ENCODE data around the gene ONECUT3.

Gene ONECUT3

DNA sequence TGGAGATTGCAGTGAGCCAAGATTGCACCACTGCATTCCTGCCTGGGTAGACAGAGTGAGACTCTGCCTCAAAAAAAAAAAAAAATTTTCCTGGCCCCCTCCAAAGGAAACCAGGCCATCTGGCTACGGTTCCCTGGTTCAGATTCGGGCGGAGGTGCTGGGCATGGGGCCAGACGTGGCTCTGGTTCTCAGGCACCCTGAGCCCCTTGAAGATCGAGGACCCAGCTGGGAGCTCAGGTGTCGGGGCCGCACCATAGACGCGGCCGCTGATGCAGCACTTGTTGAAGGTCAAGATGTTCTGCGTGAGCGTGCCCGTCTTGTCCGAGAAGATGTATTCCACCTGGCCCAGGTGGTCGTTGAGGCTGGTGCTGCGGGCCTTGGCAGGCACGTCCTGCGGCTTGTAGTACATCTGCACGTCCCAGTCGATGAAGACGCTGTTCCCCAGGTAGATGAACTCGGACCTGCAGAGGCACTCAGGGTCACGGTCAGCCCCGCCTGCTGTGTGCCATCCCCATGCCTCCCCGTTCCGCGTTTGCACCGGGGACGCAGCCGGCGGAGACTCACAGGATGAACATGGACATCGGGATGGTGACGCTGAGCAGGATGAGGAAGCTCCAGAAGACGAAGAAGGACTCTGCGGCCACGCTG lies 46.5 kb downstream of the ONECUT3 start:
- no peak for DNase-seq

DNA sequence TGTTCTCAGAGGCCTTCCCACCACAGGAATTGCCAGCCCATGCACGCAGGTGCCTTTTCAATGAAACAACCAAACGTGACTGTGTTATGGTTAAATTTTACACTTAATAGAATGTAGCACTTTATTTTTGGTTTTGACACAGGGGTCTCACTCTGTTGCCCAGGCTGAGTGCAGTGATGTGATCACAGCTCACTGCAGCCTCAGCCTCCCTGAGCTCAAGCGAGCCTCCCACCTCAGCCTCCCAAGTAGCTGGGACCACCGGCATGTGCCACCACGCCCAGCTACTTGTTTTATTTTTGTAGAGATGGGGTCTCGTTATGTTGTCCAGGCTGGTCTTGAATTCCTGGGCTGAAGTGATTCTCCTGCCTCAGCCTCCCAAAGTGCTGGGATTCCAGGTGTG lies 51.6 kb downstream of the ONECUT3 start:
- DNase-seq, result no peak

DNA sequence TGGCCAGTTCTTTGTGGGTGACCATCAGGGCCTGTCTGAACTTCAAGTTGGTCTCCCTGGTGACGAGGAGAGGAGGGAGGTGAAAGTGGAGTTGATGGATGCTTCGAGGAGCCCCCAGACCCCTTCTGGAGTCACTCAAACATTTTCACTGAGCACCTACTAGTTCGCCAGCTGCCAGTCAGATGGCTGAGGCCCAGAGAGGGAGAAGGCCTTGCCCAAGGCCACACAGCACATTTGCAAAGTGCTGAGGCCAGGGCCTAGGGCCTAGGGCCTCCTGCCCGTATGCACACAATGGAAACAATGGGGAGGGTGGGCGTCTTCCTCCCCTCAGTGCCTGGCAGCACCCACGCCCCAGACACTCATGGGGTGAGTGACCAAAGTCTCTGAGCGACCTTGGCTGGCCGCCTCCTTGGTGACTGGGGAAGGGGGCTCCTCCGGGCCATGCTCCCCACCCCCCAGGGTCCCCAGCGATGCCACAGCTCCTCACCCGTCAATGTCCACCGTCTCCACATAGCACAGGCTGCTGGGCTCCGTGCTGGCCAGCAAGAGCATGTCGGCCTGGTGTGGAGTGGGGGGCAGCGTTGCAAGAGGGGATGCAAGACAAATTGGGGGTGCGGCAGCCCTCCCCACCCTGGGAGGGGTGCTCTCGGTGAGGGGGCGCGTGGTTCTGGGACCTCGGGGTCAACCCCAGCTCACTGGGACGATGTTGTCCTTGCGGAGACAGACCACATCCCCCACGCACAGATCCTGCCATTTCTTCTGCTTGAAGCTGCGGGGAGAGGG lies 52.3 kb downstream of the ONECUT3 start:
- no peak for DNase-seq

DNA sequence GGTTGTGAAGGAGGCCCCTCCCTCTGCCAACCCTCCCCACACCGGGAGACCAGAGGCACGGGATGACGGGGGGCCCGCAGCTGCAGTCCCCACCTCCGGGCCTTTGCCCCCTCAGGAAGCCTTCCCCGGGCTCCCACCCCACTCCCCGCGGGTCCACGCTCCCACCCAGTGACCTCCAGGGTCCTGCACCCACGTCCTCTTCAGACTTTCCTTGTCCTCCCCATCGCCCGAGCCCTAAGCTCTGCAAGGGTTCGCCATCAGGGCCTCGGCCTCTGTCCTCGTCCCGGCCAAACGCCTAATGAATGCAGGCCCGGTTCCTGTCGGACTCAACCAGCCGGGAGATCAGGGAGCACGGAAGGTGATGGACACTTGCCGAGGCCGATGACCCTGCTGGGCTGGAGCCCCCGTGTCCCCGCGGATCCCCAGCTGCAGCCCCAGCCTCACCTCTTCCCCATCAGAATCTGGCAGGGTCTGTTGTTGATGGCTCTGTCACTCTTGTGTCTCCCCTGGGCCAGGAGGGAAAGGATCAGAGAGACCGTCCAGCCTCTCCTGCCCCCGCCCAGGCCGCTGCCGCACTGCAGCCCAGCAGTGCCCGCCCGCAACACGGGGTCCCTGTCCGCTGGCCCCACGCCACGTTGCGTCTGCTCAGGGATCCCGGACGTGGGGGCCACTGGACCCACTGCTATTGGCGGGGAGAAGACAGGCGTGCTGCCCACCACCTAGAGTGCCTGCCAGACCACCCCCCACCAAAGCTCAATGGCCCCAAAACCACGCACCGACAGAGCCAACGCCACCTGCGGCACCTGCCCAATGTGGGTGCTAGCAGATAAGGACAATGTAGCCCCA lies 53.1 kb downstream of the ONECUT3 start:
- DNase-seq, result no peak

DNA sequence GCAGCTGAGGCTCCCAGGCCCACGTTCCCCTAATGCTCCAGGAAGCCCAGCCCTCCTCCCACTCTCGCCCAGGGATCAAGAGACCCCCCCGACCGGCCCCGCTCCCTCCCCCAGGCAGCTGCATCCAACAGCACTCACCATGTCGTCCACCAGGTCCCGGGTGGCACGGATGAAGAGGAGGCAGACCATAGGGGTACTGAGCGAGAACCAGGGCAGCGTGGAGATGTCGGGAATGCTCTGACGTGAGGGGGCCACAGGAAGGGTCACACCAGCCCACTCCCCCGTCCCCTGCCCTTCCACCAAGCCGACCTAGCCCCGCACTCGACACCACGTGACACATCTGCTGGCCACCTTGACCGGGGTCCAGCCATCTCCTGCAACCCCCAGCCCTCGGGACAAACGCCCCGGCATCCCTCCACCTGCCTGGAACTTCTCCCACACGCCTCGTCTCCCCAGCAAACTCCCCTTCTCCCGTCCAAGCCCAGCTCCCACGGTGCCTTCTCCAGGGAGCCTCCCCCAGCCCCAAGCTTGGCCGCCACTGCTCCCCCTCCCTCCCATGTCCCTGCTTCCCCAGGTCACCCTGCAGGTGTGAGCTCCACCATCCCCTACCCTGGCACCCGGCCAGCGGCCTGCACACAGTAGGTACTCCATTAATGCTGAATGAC lies 53.9 kb downstream of the ONECUT3 start:
- no peak for DNase-seq

DNA sequence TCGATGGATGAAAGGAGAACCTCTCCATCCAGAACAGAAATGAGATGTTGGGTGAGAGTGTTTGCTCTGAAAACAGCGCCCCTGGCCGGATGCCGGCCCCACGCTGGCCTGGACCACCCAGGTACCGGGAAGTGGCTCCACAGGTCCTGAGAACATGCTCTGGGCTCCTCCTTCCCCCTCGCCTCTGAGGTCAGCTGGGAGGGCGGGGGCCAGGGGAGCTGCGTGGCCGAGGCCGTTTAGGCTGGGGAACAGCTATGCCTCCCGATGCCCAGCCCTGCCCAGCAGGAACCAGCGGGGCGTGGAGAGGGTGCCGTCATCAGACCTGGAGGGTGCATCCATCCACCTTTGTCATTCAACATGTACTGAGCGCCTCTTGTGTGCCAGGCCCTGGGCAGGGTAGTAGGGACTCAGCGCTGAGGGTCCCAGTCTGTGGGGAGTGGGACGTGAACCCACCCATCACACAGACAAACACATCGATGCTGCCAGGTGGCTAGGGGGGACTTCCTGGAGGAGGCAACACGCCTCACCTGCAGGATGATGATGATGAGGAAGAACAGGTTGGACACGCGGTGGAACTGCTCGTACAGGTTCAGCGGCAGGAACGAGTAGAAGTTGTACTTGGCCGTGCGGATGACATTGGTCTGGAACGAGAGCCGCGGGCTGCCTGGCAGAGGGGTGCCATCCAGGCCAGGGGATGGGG lies 54.5 kb downstream of the ONECUT3 start:
- no peak for DNase-seq

DNA sequence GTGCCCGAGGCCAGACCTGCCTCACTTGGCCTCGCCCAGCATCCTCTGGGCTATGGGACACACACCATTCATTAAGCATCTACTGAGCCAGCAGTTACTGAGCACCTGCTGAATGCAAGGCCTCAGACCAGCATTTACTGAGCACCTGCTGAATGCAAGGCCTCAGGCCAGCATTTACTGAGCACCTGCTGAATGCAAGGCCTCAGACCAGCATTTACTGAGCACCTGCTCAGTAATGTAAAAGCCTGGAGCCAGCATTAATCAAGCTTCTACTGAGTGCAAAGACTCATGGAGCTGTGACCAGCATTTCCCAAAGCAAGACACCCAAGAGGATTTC lies 55.1 kb downstream of the ONECUT3 start:
- DNase-seq, result no peak

DNA sequence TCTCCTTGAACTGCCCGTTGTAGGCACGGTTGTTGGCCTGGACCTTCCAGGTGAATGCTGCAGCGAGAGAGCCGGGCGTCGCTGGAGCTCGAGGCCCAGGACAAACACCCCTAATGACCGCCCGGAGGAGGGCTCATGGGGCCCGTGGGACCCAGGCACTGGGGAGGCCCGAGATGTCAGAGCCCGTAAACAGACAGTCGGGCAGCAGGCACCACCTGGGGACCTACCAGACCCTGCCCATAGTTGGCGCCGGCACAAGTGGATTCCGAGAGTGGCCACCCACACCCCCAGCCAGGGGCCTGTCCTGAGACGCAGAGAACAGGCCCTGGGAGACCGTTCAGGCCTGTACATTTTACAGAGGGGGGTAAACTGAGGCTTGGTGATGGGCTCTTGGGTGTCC lies 56.4 kb downstream of the ONECUT3 start:
- no peak for DNase-seq

DNA sequence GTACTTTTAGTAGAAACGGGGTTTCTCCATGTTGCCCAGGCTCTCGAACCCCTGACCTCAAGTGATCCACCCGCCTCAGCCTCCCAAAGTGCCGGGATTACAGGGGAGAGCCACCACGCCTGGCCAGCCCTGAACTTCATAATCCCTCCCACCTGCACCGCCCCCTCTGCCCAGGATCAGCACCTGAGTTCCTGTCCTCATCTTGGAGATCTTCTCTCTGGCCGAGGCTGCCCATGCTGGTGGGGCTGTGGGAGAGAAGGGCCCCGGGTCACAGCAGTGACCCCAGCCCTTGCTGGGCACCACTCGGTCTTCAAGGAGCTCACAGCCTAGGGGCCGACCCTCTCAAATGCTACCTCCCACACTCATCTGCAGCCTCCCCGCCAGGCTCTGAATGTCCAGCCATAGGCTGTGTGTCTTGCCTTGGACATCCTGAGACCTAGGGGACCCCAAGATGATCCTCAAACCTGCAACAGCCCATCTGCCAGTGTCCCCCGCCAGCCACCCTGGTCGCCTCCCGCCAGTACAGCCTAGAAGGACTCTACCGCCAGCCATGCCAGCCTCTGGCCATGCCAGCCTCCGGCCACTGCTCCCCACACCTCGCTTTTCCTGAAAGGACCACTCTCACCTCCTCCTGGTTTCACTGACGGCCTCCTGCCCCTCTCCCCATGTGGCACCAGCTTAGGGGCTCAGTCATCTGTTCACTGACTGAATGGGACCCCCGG lies 57.3 kb downstream of the ONECUT3 start:
- DNase-seq, result no peak

DNA sequence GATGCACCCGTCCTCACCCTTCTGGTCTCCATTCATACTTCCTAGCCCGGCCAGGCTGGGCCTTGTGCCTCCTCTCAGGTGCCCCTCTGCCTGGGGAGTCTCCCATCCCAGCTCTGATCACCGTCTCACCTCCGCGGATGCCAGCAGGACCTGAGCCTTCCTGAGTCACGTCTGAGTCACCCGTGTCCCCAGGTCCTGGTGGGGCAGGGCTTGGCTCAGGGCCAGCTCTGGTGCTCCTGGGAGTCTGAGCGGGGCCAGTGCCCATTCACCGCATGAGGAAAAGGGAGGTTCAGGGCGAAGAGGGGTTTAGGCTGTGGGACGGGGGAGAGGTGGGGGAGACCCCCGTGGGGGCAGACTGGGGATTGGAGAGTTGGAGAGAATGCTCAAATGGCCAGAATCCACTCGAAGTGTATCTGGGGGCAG lies 58.2 kb downstream of the ONECUT3 start:
- DNase-seq, result peak; percentile 57

DNA sequence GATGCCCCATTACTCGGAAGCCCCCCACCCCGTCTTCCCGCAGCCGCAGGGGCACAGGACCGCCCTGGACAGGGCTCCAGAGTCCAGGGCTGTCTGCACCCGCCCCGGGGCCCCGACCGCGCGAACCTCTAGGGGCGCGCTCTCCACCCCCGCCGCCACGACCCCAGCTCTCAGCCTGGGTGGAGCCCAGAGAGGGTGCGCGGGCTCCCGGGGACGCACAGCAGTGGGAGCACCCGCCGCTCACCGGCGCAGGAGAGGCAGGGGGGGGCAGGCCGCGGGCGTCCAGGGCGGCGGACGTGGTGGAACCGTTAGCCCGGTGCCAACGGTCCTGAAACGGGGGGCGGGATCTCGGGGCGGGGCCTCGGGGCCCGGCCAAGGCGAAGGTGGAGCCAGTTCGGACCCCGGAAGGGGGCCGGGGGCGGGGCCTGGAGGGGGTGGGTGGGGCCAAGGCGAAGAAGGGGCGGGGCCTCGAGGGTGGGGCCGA lies 58.7 kb downstream of the ONECUT3 start, which contains the start of gene ATP8B3:
ATP8B3 (minus strand) TSS at position 335 of the 484 bp plus-strand sequence. CDS start 540 bp downstream, outside the sequence.
- DNase-seq, result no peak

DNA sequence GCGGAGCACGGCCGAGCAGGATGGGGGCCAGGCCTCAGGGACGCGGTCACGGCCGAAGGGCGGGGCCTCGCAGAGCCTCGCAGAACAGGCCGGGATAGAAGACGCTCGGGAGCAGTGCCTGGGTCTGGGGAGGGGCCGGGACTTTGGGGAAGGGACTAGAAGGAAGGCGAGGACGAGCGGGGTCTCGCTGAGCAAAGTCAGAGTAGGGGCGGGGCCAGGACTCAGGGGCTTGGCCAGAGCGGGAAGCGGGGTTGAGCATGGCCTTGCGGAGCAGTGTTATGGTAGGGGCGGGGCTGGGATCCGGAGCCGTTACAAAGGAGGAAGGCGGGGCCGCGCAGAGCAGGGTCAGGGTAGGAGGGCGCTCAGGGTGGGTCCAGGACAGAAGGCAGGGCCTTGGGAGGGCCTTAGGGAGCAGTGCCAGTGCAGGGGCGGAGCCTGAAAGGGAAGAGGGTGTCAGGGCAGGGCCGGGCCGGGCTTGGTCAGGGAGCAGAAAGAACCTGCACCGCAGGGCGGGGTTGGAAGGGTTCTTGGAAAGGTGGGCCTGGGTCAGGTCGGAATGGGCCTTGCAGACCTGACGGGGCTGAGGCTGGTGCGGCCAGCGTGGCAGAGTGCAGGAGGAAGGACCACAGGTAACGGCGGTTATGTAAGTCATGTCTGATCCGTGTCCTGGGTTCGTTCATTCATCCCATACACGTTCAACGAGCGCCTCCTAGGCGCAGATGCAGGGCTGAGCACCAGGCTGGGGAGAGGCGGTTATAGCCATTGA lies 59.3 kb downstream of the ONECUT3 start:
- peak; percentile 96 for DNase-seq

DNA sequence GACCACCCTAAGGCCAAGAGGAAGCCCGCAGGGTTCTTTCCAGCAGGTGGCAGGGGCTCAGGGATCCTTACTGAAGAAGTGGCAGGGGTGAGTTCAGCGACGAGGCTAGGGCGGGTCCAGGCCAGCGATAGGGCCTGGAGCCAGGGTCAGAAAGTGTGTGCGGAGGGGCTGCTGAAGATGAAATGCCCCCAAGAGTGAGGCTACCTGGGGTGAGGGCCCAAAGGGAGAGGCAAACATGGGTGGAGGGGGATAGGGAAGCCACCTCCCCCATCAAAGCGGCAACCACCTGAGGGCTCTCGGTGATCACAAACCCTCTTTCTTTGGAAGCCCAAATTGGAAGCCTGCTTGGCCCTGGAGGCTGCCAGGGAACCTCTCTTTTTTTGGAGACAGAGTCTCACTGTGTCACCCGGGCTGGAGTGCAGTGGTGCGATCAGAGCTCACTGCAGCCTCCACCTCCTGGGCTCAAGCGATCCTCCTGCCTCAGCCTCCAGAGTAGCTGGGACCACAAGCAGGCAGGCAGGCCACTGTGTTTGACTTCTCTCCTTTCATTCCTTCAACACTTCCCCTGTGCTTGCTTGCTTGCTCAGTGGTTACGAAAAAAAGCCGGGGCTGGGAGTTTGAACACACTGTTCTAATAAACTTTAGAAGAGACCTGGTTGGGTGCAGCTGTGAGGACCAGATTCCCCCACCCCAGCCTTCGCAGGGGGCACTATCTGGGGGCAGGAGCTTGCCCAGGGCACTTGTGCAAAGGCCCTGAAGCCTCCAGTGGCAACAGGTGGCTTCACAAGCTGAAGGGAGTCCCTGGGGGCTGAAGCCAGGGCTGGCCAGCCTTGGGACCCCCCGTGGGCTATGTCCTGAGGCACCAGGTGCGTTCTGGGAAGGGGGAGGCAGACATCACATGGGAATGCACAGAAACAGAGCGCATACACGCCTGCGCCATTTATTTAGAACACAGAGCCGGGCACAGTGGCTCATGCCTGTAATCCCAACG lies 60.2 kb downstream of the ONECUT3 start:
- DNase-seq, result no peak

DNA sequence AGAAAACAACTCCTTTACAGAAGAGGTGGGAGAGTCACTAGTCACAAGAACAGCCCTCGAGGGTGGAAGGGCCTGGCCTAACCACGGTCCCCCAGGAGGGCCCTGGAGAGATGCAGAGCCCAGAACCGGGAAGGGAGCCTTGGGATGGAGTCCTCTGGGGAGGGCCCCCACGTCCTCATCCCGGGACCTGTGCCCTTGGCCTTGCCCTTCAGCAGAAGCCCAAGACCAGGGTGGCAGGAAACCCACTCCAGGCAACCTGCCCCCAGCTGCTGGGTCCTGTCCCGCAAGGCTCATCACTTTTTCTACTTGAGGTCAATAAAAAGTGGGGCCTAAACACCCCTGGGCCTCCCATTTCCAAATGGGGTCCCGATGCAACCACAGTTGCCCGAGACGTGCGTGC lies 61.1 kb downstream of the ONECUT3 start:
- DNase-seq, result no peak

DNA sequence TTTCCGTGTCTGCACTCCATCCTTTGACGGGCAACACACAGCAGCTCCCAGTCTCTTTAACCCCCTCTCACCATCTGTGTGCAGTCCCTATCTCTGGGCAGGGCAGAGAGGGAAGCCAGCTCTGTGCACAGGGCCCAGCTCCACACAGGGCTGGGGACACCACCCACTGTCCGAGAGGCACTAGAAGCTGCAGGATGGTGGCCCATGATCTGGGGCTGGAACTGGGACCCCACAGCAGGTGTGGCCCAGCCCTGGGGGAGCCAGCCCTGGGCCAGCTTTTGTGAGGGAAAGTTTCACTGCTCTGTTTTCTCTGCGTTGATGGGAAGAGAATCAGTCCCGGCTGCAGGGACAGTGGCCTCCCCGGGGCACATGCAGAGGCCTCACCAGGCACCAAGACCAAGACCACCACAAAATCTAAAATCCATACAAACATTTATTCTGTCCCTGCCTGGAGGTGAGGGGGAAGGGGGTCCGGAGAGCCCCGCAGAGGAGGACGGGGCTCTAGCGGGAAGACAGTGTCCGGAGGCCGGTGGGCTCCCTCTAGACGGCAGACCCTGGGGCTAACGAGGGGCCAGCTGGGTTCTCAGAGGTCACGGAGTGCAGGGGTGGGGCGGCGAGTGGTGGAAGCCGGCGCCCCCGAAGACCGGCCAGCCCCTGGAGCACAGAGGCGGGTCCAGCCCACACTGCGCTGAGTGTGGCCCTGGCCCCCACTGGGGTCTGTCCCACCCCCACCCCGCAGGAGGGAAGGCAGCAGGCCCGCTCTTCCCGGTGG lies 61.7 kb downstream of the ONECUT3 start:
- DNase-seq, result no peak

DNA sequence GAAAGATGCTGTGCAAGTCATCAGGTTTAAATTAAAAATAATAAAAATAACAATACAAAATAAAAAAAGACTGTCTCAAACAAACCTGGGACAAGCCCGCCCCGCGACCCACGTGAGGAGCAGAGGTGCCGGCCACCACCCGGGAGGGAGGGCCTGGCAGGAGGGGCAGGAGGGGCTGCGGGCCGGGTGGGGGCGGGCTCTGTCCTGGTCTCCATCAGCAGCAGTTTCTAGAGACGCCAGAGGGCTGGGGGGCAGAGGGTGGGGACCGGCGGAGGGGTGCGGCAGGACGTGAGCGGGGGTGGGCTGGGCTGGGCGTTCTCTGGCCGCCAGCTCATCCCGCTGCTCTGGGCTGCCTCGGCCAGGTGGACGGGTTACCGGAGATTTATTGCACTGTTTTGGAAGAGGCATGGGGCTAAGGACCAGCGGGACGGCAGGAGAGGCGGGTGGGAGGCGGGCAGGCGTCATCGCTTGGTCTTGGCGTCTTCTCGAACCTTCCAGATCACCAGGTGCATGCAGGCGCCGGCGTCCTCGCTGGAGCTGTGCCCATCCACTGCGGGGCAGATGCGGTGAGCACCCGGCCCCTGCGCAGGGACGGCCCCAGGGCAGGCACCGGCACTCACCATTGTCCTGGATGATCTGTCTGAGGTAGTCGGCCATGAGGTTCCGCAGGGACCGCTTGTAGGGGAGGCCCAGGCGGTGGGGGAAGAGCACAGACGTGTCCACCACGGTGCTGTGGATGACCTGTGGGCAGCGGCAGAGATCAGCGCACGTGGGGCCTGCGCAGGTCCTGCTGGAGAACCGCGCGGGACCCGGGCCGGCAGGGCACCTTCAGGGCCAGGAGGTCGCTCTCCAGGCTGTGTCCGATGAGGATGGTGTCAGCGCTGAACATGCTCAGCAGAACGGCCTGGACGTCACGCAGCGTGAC lies 62.6 kb downstream of the ONECUT3 start:
- no peak for DNase-seq

DNA sequence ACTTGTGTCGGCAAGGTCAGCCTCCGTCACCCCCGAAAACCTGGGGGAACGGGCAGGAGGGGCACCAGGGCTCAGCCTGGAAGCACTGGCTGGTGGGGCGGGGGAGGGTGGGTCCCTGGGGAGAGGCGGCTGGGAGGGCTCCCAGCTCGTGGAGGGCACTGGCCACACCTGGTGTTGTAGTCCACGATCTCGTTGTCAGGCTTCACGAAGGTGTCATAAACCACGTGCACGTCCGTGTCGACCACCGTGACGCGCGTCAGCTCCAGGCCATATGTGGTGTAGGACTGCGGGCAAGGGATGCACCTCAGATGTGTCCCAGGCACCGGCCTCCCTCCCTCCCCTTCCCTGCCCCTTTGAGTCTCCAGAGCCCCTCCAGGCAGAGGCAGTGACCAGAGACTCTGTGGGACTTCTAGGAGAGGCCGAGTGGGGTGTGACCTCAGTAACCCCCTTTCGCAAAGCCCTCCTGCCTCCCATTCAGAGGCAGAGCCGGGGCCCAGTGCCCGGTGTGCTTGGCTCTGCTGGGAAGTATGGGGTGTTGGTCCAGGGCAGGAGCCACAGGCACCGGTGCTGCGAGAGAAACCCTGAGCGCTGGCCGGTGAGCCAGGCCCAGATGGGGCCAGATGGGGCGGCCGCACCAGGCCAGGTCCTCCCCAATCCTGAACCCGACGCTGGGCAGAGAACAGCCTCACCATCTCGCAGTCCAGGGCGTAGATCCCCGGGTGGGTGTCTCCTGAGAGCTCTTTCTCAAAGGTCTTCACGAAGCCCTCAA lies 63.4 kb downstream of the ONECUT3 start:
- DNase-seq, result no peak
